ENCODE data around the gene VLDLR. TPM values are rescaled to one million over a fixed set of nuclear protein-coding genes. Genes with fewer than 3 reads are reported as not detected.

The VLDLR gene
- 23.1 TPM for total RNA-seq
- long read RNA-seq, full-length matches to known transcripts = 17 of 24 reads
- long read RNA-seq, partial matches to known transcripts = 3 of 24 reads
- long read RNA-seq, other reads (novel, unspliced or antisense) = 4 of 24 reads

GRCh38 chr9:2621722-2622460, at the start of gene VLDLR:
VLDLR (plus strand) TSS chr9:2621787; CDS start chr9:2622190, 403 bp downstream.
- DNase-seq = no peak
- no peaks in the 10 kb centered on the region for H3K36me3 ChIP-seq
- peak within 1 kb of the TSS; percentile 78 for H3K4me3 ChIP-seq
- H3K4me1 ChIP-seq = peaks cover 9% of the 10 kb centered on the region
- H3K27me3 ChIP-seq = no peaks in the 10 kb centered on the region
- peak within 1 kb of the TSS; percentile 77 for H3K27ac ChIP-seq
- peak; percentile 56 for ATAC-seq
- no peak for TF ChIP-seq CTCF (IDR thresholded peaks at IDR 0.05)
- no peaks in the 10 kb centered on the region for H3K9me3 ChIP-seq
- intact Hi-C loops (cut with DNase I) = no loop called here

- TF ChIP-seq CTCF (IDR thresholded peaks at IDR 0.05) = no peak
- DNase-seq (no peak), ATAC-seq (no peak)
- Histone ChIP-seq H3K27me3 (no peaks in the 10 kb centered on the region), H3K36me3 (no peaks in the 10 kb centered on the region), H3K4me1 (peaks cover 10% of the 10 kb centered on the region), H3K27ac (no peak overlapping the region), H3K9me3 (no peaks in the 10 kb centered on the region), H3K4me3 (no peak overlapping the region)
- intact Hi-C loops (cut with DNase I) = no loop called here
These were observed 47.4 kb upstream of the VLDLR start for GRCh38 chr9:2574203-2574602.

- H3K27me3 ChIP-seq = no peaks in the 10 kb centered on the region
- no peaks in the 10 kb centered on the region for H3K36me3 ChIP-seq
- intact Hi-C loops (cut with DNase I) = no loop called here
- no peak overlapping the region for H3K27ac ChIP-seq
- no peak for TF ChIP-seq CTCF (IDR thresholded peaks at IDR 0.05)
- no peaks in the 10 kb centered on the region for H3K4me1 ChIP-seq
- no peaks in the 10 kb centered on the region for H3K9me3 ChIP-seq
- H3K4me3 ChIP-seq = no peak overlapping the region
- DNase-seq = no peak
- ATAC-seq = no peak
These were observed 45.0 kb upstream of the VLDLR start for GRCh38 chr9:2576631-2577030.

GRCh38 chr9:2583308-2584013, 38.1 kb upstream of the VLDLR start:
- Histone ChIP-seq H3K4me1 (no peaks in the 10 kb centered on the region), H3K27me3 (no peaks in the 10 kb centered on the region), H3K36me3 (no peaks in the 10 kb centered on the region), H3K27ac (no peak overlapping the region), H3K4me3 (no peak overlapping the region), H3K9me3 (no peaks in the 10 kb centered on the region)
- peak; percentile 63 for ATAC-seq
- TF ChIP-seq CTCF (IDR thresholded peaks at IDR 0.05) = no peak
- peak; percentile 61 for DNase-seq
- intact Hi-C loops (cut with DNase I) = no loop called here

- ATAC-seq = no peak
- DNase-seq = no peak
- H3K4me1 ChIP-seq = no peaks in the 10 kb centered on the region
These were observed 29.6 kb upstream of the VLDLR start for GRCh38 chr9:2591967-2592366.

More at GRCh38 chr9:2591967-2592366, 29.6 kb upstream of the VLDLR start:
- TF ChIP-seq CTCF (IDR thresholded peaks at IDR 0.05) = no peak
- H3K27ac ChIP-seq = no peak overlapping the region
- no peaks in the 10 kb centered on the region for H3K36me3 ChIP-seq
- H3K4me3 ChIP-seq = no peak overlapping the region
- intact Hi-C loops (cut with DNase I) = no loop called here
- H3K27me3 ChIP-seq = no peaks in the 10 kb centered on the region
- H3K9me3 ChIP-seq = peaks cover 5% of the 10 kb centered on the region

Data from upper lobe of right lung (tissue), 1 donor.